IMR-90 (cell line): ENCODE data around the gene PPIA. TPM values are rescaled to one million over a fixed set of nuclear protein-coding genes. Genes with fewer than 3 reads are reported as not detected.
A peak's percentile ranks its signal among the peaks of the same experiment; 100 is the strongest.

Experiments
- ATAC-seq: fragments of 200-7000 bp; cut with Tn5 transposase; 2 replicates; pipeline ENCODE4 v1.9.1; 2020; ENCODE audit warnings: low read depth, mild to moderate bottlenecking, moderate library complexity
- BruUV-seq: library from RNA; stranded (reverse); fragments of 400-500 nt; replicated peaks from 2 replicates; lab custom pipeline; 2021; lab: Mats Ljungman, UMichigan
- CTCF ChIA-PET: fragments of 300-600 bp; formaldehyde crosslinking; extraction: SDS; loops from one replicate; lab custom pipeline; 2021; ENCODE audit warnings: antibody characterized with exemption; lab: Yijun Ruan, JAX
- POLR2A ChIA-PET: fragments of 300-600 bp; sonication (Branson Sonifier 250); formaldehyde crosslinking; loops from one replicate; lab custom pipeline; 2022; ENCODE audit warnings: antibody characterized with exemption; ENCODE audit not compliant: unreplicated experiment; lab: Charles Lee
- DNase-seq: peaks from one replicate; pipeline ENCODE4 v3.0.0; 2013
- H2AFZ ChIP-seq: replicated peaks from 2 replicates; pipeline ENCODE3; 2013; ENCODE audit warnings: low read length, mild to moderate bottlenecking; ENCODE audit not compliant: poor library complexity
- H2AK5ac ChIP-seq: 2 replicates; pipeline ENCODE4 v1.6.1; 2013; ENCODE audit warnings: low read depth, low read length, inconsistent platforms
- H2AK9ac ChIP-seq: replicated peaks from 2 replicates; pipeline ENCODE3; 2013; ENCODE audit warnings: mild to moderate bottlenecking, low read depth, low read length, moderate library complexity; ENCODE audit not compliant: poor library complexity
- H2BK120ac ChIP-seq: 2 replicates; pipeline ENCODE4 v1.6.1; 2013; ENCODE audit warnings: low read depth, low read length, inconsistent platforms
- H2BK15ac ChIP-seq: 3 replicates; pipeline ENCODE4 v1.6.1; 2013; ENCODE audit warnings: low read depth, low read length, inconsistent platforms
- H2BK20ac ChIP-seq: 2 replicates; pipeline ENCODE4 v1.6.1; 2013; ENCODE audit warnings: low read depth, mild to moderate bottlenecking, inconsistent platforms, low read length, moderate library complexity
- H2BK5ac ChIP-seq: 2 replicates; pipeline ENCODE4 v1.6.1; 2013; ENCODE audit warnings: mild to moderate bottlenecking, low read depth, low read length, inconsistent platforms; ENCODE audit not compliant: poor library complexity, severe bottlenecking
- H3K14ac ChIP-seq: replicated peaks from 2 replicates; pipeline ENCODE4 v1.6.1; 2013; ENCODE audit warnings: low read depth, low read length, inconsistent platforms
- H3K18ac ChIP-seq: 2 replicates; pipeline ENCODE4 v1.6.1; 2013; ENCODE audit warnings: low read depth, low read length, control low read depth
- H3K23ac ChIP-seq: 2 replicates; pipeline ENCODE4 v1.6.1; 2013; ENCODE audit warnings: low read depth, low read length, inconsistent platforms
- H3K27ac ChIP-seq: 2 replicates; pipeline ENCODE4 v1.5.1; 2013; ENCODE audit warnings: mild to moderate bottlenecking, control low read depth, low read length; ENCODE audit not compliant: insufficient read depth
- H3K27me3 ChIP-seq: 2 replicates; pipeline ENCODE4 v1.6.1; 2013; ENCODE audit warnings: low read length; ENCODE audit not compliant: control insufficient read depth, insufficient read depth
- H3K36me3 ChIP-seq: 2 replicates; pipeline ENCODE4 v1.6.1; 2013; ENCODE audit warnings: low read length, mixed read lengths; ENCODE audit not compliant: control insufficient read depth, insufficient read depth
- H3K4ac ChIP-seq: 2 replicates; pipeline ENCODE4 v1.6.1; 2013; ENCODE audit warnings: low read depth, low read length, inconsistent platforms
- H3K4me1 ChIP-seq: 2 replicates; pipeline ENCODE4 v1.6.1; 2013; ENCODE audit warnings: low read length, mixed read lengths; ENCODE audit not compliant: control insufficient read depth, insufficient read depth
- H3K4me2 ChIP-seq: 2 replicates; pipeline ENCODE4 v1.6.1; 2013; ENCODE audit warnings: low read depth, mild to moderate bottlenecking, control low read depth, low read length, moderate library complexity
- H3K4me3 ChIP-seq: 2 replicates; pipeline ENCODE4 v1.5.1; 2013; ENCODE audit warnings: low read depth, mild to moderate bottlenecking, control low read depth, low read length, moderate library complexity; ENCODE audit not compliant: insufficient read depth
- H3K56ac ChIP-seq: 2 replicates; pipeline ENCODE4 v1.6.1; 2013; ENCODE audit warnings: low read length, inconsistent platforms; ENCODE audit not compliant: insufficient read depth; ENCODE audit errors: extremely low read depth
- H3K79me1 ChIP-seq, 2 experiments: 2 replicates each; pipeline ENCODE4 v1.6.1; 2013; ENCODE audit warnings: low read length in 2 of 2, inconsistent platforms in 1 of 2, low read depth in 1 of 2
- H3K9ac ChIP-seq: 2 replicates; pipeline ENCODE4 v1.6.1; 2013; ENCODE audit warnings: low read depth, low read length, control low read depth
- H3K9me1 ChIP-seq: 2 replicates; pipeline ENCODE4 v1.6.1; 2013; ENCODE audit warnings: low read length, inconsistent platforms; ENCODE audit not compliant: insufficient read depth
- H3K9me3 ChIP-seq: 2 replicates; pipeline ENCODE4 v1.6.1; 2013; ENCODE audit warnings: low read length; ENCODE audit not compliant: control insufficient read depth, insufficient read depth
- H4K20me1 ChIP-seq: 2 replicates; pipeline ENCODE4 v1.6.1; 2013; ENCODE audit warnings: low read length, inconsistent platforms; ENCODE audit not compliant: insufficient read depth
- H4K5ac ChIP-seq: 2 replicates; pipeline ENCODE4 v1.6.1; 2013; ENCODE audit warnings: mild to moderate bottlenecking, low read depth, low read length, control low read depth
- H4K8ac ChIP-seq, 2 experiments: 2 replicates each; pipeline ENCODE4 v1.6.1; 2013; ENCODE audit warnings: low read depth in 2 of 2, low read length in 2 of 2, control low read depth in 1 of 2, inconsistent platforms in 1 of 2
- H4K91ac ChIP-seq: 2 replicates; pipeline ENCODE4 v1.6.1; 2013; ENCODE audit warnings: low read depth, low read length, inconsistent platforms; ENCODE audit not compliant: insufficient read depth
- CEBPB ChIP-seq: IDR thresholded peaks from 2 replicates; pipeline ENCODE4 v1.6.1; 2012; ENCODE audit warnings: low read depth, low read length, improper control_type of control experiment
- MAFK ChIP-seq: IDR thresholded peaks from 2 replicates; pipeline ENCODE4 v1.6.1; 2012; ENCODE audit warnings: low read depth, low read length, improper control_type of control experiment
- MAZ ChIP-seq: IDR thresholded peaks from 2 replicates; pipeline ENCODE4 v1.6.1; 2012; ENCODE audit warnings: low read depth, mild to moderate bottlenecking, low read length, improper control_type of control experiment, moderate library complexity, borderline replicate concordance
- MXI1 ChIP-seq: IDR thresholded peaks from 2 replicates; pipeline ENCODE4 v1.6.1; 2012; ENCODE audit warnings: low read depth, mild to moderate bottlenecking, low read length, moderate library complexity, borderline replicate concordance
- NFE2L2 ChIP-seq: fragments of 150-350 bp; IDR thresholded peaks from 2 replicates; pipeline ENCODE4 v1.6.1; 2016; ENCODE audit warnings: low read depth, mild to moderate bottlenecking, low read length
- POLR2A ChIP-seq: IDR thresholded peaks from 2 replicates; pipeline ENCODE4 v1.6.1; 2012; ENCODE audit warnings: mild to moderate bottlenecking, low read depth, low read length
- RAD21 ChIP-seq: IDR thresholded peaks from 2 replicates; pipeline ENCODE4 v1.6.1; 2012; ENCODE audit warnings: low read length, improper control_type of control experiment
- RCOR1 ChIP-seq: IDR thresholded peaks from 2 replicates; pipeline ENCODE4 v1.6.1; 2012; ENCODE audit warnings: mild to moderate bottlenecking, low read length, improper control_type of control experiment; ENCODE audit not compliant: insufficient replicate concordance
- RFX5 ChIP-seq: IDR thresholded peaks from 2 replicates; pipeline ENCODE4 v1.8.0; 2012; ENCODE audit warnings: low read depth, mild to moderate bottlenecking, low read length, moderate library complexity
- WGBS, 2 experiments: methylation state at CpG; one replicate each; pipeline versions ENCODE4 v1.1.5 to v1.1.7; 2013; ENCODE audit warnings: missing lambda C conversion rate in 2 of 2; ENCODE audit not compliant: insufficient read length in 1 of 2; ENCODE audit errors: extremely low coverage in 2 of 2; 5-methylcytosine and 5-hydroxymethylcytosine counted together
- dilution Hi-C: fragments of 300-500 bp; cut with HindIII; formaldehyde crosslinking; loops from one replicate; pipeline ENCODE4 v1.14.3; 2018; ENCODE audit warnings: low sequenced_read_pairs; ENCODE audit not compliant: unreplicated experiment
- in situ Hi-C: fragments of 300-500 bp; cut with MboI; formaldehyde crosslinking; loops from 3 replicates; pipeline ENCODE4 v1.14.3; 2019; ENCODE audit warnings: low sequenced_read_pairs, inconsistent platforms, mixed read lengths
- intact Hi-C: fragments of 100-400 bp; cut with micrococcal nuclease; formaldehyde crosslinking; loops from 2 replicates; pipeline ENCODE4 v1.10.0; 2022
- polyA plus RNA-seq, 3 experiments: library from polyadenylated mRNA; depleted of rRNA; stranded (reverse); fragments of >200 nt; gene quantifications; 2 replicates each; pipeline ENCODE4 v1.2.3, GENCODE V29; 2012; ENCODE audit warnings: low replicate concordance in 1 of 3
- total RNA-seq: library from RNA; depleted of rRNA; stranded (reverse); fragments of >200 nt; gene quantifications from 2 replicates; pipeline ENCODE4 v1.2.3, GENCODE V29; 2012

Gene PPIA
- total and polyA plus RNA-seq, 2 of the 4 experiments (the other 2 are of a cell fraction): 3,396 to 4,883 TPM

DNA sequence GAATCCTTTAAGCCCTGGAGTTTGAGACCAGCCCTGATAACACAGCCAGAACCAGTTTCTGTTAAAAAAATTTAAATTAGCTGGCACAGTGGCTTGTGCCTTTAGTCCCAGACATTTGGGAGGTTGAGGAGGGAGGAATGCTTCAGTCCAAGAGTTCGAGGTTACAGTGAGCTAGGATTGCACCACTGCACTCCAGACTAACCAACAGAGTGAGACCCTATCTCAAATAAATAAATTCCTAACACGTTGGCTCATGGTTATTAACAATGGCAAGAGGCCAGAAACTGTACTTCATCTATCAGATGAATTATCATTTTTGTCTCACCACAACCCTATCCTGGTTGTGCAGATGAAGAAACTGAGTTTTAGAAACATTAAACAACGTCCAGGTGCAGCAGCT is 2.1 kb upstream of the PPIA start:
- peak overlapping the region in 1 of 2 experiments; percentile 5; a peak in 1 of 4 replicates for H4K8ac ChIP-seq
- no CpG with 5 or more reads among the region's 3 CpGs for WGBS, 2 experiments
- H2BK15ac ChIP-seq: no peak overlapping the region
- no peak overlapping the region for H3K4me3 ChIP-seq
- H3K18ac ChIP-seq: no peak overlapping the region
- H3K9ac ChIP-seq: no peak overlapping the region
- H3K23ac ChIP-seq: no peak overlapping the region
- H2AFZ ChIP-seq: no peak overlapping the region
- intact Hi-C loops (no loop called here), in situ Hi-C loops (no loop called here), dilution Hi-C loops (no loop called here)
- H3K56ac ChIP-seq: no peak overlapping the region
- BruUV-seq: no TSS peak
- ATAC-seq (no peak), DNase-seq (peak; percentile 33)
- TF ChIP-seq MXI1 (no peak), POLR2A (no peak), CEBPB (0 out of 2 replicates have a peak, but pooled peaks have one; percentile 29), RAD21 (no peak), RCOR1 (no peak), RFX5 (no peak), NFE2L2 (no peak), MAFK (no peak), MAZ (no peak)
- POLR2A ChIA-PET: no interaction called here
- peaks cover 3% of the 10 kb centered on the region; the same call in 1 of the 2 replicates for H3K36me3 ChIP-seq
- H2BK20ac ChIP-seq: no peak overlapping the region
- H4K91ac ChIP-seq: no peak overlapping the region
- H3K4me1 ChIP-seq: peaks cover 5% of the 10 kb centered on the region
- no peaks in the 10 kb centered on the region for H3K9me3 ChIP-seq
- no peak overlapping the region for H3K14ac ChIP-seq
- no peak overlapping the region for H3K4ac ChIP-seq
- 0 out of 2 replicates have a peak overlapping the region, but pooled peaks have one; percentile 13 for H2AK5ac ChIP-seq
- H2BK5ac ChIP-seq: peak overlapping the region; percentile 10
- H3K27ac ChIP-seq: no peak overlapping the region
- H3K9me1 ChIP-seq: peaks cover 9% of the 10 kb centered on the region; the same call in 1 of the 2 replicates
- no peak overlapping the region for H2BK120ac ChIP-seq
- H4K20me1 ChIP-seq: peaks cover 24% of the 10 kb centered on the region
- no peak overlapping the region for H3K4me2 ChIP-seq
- no peak overlapping the region for H4K5ac ChIP-seq
- H3K27me3 ChIP-seq: no peaks in the 10 kb centered on the region
- peaks cover 3 to 20% of the 10 kb centered on the region in 2 experiments; a peak in 2 of 4 replicates for H3K79me1 ChIP-seq
- CTCF ChIA-PET: no interaction called here
- no peak overlapping the region for H2AK9ac ChIP-seq
